ENCODE measurements around the gene ATP10A. TPM values are rescaled to one million over a fixed set of nuclear protein-coding genes. Genes with fewer than 3 reads are reported as not detected.

Gene ATP10A
- total RNA-seq, 1 donor from 2014 or later = not detected

GRCh38 chr15:25743548-25744275 is 119.4 kb downstream of the ATP10A start:
- H3K27ac Mint-ChIP-seq (ENCODE audit: unreplicated experiment) = no peak overlapping the region
- no peak overlapping the region for H3K4me3 Mint-ChIP-seq (ENCODE audit: unreplicated experiment)

DNA sequence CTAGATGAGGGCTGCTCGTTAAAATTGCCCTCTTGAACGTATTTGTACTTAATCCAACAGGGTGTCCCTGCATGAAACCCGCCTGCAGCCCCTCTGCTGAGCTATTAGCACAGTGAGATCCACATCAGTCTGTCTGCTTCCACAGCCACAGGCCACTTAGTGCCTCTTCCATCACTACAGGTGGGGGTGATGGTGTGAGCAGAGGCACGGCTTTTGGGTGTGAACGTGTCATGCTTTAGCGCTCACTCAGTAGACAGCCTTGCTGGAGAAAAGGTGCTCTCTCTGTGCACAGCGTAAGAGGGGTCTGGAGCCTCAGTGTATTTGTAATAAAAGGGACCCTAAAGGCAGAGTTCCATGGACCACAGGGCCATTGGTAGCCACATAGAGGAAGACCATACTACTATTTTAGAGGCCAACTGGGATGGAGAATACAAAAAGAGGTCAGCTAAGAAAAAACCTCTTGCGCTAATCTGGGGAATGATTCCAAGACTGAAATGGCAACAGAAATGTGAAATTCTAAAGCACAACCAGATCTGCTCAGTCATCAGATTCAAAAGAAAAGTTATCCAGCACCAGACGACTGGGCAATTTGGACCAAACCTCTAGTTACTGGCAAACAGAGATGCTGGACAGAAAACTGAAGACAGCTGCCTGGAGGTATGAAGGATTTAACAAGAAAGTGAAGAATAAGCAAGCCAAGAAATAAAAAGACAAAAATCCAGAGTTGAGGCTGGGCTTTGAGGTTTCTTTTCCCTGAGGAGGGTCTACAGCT is 120.2 kb downstream of the ATP10A start:
- Mint-ChIP-seq H3K27me3 (ENCODE audit: unreplicated experiment) (peaks cover 6% of the 10 kb centered on the region), H3K9me3 (ENCODE audit: unreplicated experiment) (no peaks in the 10 kb centered on the region), H3K4me3 (ENCODE audit: unreplicated experiment) (no peak overlapping the region), H3K4me1 (ENCODE audit: low read depth, unreplicated experiment) (peaks cover 8% of the 10 kb centered on the region), H3K36me3 (ENCODE audit: unreplicated experiment) (no peaks in the 10 kb centered on the region), H3K27ac (ENCODE audit: unreplicated experiment) (no peak overlapping the region)
- no peak for DNase-seq
- TF ChIP-seq, protein P1, sequence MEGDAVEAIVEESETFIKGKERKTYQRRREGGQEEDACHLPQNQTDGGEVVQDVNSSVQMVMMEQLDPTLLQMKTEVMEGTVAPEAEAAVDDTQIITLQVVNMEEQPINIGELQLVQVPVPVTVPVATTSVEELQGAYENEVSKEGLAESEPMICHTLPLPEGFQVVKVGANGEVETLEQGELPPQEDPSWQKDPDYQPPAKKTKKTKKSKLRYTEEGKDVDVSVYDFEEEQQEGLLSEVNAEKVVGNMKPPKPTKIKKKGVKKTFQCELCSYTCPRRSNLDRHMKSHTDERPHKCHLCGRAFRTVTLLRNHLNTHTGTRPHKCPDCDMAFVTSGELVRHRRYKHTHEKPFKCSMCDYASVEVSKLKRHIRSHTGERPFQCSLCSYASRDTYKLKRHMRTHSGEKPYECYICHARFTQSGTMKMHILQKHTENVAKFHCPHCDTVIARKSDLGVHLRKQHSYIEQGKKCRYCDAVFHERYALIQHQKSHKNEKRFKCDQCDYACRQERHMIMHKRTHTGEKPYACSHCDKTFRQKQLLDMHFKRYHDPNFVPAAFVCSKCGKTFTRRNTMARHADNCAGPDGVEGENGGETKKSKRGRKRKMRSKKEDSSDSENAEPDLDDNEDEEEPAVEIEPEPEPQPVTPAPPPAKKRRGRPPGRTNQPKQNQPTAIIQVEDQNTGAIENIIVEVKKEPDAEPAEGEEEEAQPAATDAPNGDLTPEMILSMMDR (IDR thresholded peaks at IDR 0.05; ENCODE audit: partially characterized antibody, unreplicated experiment) = no peak

More at GRCh38 chr15:25743548-25744275, 119.4 kb downstream of the ATP10A start:
- Mint-ChIP-seq H3K36me3 (ENCODE audit: unreplicated experiment) (no peaks in the 10 kb centered on the region), H3K4me1 (ENCODE audit: low read depth, unreplicated experiment) (peaks cover 8% of the 10 kb centered on the region), H3K27me3 (ENCODE audit: unreplicated experiment) (peaks cover 6% of the 10 kb centered on the region), H3K9me3 (ENCODE audit: unreplicated experiment) (no peaks in the 10 kb centered on the region)
- no peak for DNase-seq
- TF ChIP-seq, protein P1 (IDR thresholded peaks at IDR 0.05; ENCODE audit: partially characterized antibody, unreplicated experiment) = no peak

DNA sequence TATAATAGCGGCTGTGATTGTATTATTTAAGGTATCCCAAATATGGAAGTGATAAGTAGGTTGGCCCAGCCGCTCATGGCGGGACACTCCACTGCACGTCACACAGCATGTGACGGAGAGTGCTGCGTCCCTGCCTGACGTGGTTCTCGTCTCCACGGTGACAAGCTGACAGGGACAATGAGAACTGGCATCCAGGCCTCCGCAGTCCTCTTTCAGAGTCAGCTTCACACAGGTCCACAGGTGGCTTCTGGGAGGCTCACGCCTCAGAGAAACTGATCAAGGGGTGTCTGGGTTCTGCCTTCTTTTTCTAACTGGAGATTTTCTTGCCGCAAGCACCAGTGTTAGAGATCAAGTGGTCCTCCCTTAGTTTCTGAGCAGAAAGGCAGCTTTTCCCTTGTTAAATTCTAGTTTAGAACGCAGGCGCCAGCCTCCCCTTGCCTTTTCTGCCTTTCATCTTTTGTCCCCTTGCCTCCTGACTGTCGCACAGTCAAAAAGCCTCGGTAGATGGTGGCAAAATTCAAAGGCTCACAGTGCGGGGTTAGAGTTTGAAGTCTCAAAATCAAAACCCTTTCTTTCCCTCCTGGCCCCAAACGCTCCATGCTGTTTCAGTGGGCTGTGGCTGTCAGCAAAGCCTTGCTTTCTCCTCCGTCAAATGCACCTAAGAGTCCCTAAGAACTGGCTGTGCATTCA is 120.9 kb downstream of the ATP10A start:
- DNase-seq = no peak
- TF ChIP-seq, protein P1 (IDR thresholded peaks at IDR 0.05; ENCODE audit: partially characterized antibody, unreplicated experiment) = no peak
- no peaks in the 10 kb centered on the region for H3K9me3 Mint-ChIP-seq (ENCODE audit: unreplicated experiment)
- no peak overlapping the region for H3K4me3 Mint-ChIP-seq (ENCODE audit: unreplicated experiment)
- no peak overlapping the region for H3K27ac Mint-ChIP-seq (ENCODE audit: unreplicated experiment)
- peaks cover 6% of the 10 kb centered on the region for H3K27me3 Mint-ChIP-seq (ENCODE audit: unreplicated experiment)
- peaks cover 8% of the 10 kb centered on the region for H3K4me1 Mint-ChIP-seq (ENCODE audit: low read depth, unreplicated experiment)
- H3K36me3 Mint-ChIP-seq (ENCODE audit: unreplicated experiment) = no peaks in the 10 kb centered on the region

- H3K27ac Mint-ChIP-seq (ENCODE audit: unreplicated experiment) = no peak overlapping the region
- no peak for DNase-seq
- peaks cover 8% of the 10 kb centered on the region for H3K4me1 Mint-ChIP-seq (ENCODE audit: low read depth, unreplicated experiment)
- peaks cover 6% of the 10 kb centered on the region for H3K27me3 Mint-ChIP-seq (ENCODE audit: unreplicated experiment)
- no peaks in the 10 kb centered on the region for H3K36me3 Mint-ChIP-seq (ENCODE audit: unreplicated experiment)
- TF ChIP-seq, protein P1 (IDR thresholded peaks at IDR 0.05; ENCODE audit: partially characterized antibody, unreplicated experiment) = no peak
- no peak overlapping the region for H3K4me3 Mint-ChIP-seq (ENCODE audit: unreplicated experiment)
- H3K9me3 Mint-ChIP-seq (ENCODE audit: unreplicated experiment) = no peaks in the 10 kb centered on the region
Observed at GRCh38 chr15:25741256-25741580, 121.9 kb downstream of the ATP10A start.

Measured in glutamatergic neuron (in vitro differentiated cells).